SK-MEL-5 (cell line): ENCODE data around the gene GRIK4. TPM values are rescaled to one million over a fixed set of nuclear protein-coding genes. Genes with fewer than 3 reads are reported as not detected.
"Not testable (repeated sequence)": the region's sequence is repeated elsewhere in the genome, so short reads cannot be mapped to it uniquely, and the experiment has no call there.

ENCODE experiments used
- DNase-seq: peaks from one replicate; pipeline ENCODE4 v3.0.0-alpha.2; 2016; ENCODE audit warnings: low read depth, low spot score
- in situ Hi-C: cut with HindIII; loops from 2 replicates; pipeline ENCODE4 v1.10.0; 2016; ENCODE audit warnings: low sequenced_read_pairs, high pct_unique_total_duplicates, low pct_unique_long_range_greater_than_20kb
- total RNA-seq: library from RNA; depleted of rRNA; stranded (reverse); fragments of >200 nt; shearing (Covaris generic); gene quantifications from 2 replicates; pipeline ENCODE4 v1.2.3, GENCODE V29; 2014

The GRIK4 gene
- total RNA-seq, 1 experiment from 2014 or later: not detected

DNA sequence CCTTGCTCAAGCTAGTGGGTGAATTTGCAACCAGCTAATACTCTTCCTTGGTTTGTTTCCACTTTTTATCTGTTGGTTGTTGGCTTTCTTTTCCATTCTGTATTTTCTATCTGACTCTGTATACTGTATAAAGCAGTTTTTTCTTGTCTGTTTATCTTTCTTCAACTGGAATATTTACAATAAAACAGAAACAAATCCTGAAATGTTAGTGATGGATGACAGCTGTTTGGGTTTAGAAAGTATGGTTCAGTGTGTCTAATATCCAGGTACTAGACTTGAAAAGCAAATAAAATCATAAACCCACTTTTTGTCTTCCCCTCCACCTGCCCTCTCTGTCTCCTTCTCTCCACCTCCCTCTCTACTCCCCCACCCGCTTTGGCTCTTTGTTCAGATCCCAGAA lies 477.1 kb downstream of the GRIK4 start:
- in situ Hi-C loops: no loop called here
- no peak for DNase-seq

DNA sequence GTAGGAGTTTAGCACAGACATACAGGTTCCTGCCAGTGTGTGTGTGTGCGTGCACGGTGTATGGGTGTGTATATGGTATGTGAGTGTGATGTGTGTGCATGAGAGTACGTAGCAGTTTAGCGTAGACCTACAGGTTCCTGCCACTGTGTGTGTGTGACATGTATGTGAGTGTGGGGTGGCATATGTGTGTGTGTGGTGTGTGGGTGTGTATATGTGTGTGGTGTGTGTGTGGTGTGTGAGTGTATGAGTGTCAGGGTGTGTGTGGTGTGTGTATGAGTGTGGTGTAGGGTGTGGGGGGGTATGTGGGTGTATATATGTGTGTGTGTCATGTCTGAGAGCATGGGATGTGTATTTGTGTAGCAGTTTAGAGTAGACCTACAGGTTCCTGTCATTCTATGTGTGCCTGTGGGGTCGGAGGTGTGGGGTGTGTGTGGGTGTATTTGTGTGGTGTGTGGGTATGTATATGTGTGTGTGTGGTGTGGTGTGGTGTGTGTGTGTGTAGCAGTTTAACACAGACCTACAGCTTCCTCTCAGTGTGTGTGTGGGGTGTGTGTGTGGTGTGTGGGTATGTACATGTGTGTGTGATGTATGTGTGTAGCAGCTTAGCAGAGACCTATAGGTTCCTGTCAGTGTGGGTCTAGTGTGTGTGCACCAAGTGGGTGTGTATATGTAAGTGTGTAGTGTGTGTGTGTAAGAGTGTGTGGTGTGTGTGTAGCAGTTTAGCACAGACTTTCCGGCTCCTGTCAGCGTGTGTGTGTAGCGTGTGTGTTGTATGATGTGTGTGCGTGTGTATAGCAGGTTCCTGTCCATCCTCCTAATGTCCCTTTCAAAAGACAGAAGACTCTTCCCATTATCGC lies 480.5 kb downstream of the GRIK4 start:
- in situ Hi-C loops: no loop called here
- DNase-seq: no peak

DNA sequence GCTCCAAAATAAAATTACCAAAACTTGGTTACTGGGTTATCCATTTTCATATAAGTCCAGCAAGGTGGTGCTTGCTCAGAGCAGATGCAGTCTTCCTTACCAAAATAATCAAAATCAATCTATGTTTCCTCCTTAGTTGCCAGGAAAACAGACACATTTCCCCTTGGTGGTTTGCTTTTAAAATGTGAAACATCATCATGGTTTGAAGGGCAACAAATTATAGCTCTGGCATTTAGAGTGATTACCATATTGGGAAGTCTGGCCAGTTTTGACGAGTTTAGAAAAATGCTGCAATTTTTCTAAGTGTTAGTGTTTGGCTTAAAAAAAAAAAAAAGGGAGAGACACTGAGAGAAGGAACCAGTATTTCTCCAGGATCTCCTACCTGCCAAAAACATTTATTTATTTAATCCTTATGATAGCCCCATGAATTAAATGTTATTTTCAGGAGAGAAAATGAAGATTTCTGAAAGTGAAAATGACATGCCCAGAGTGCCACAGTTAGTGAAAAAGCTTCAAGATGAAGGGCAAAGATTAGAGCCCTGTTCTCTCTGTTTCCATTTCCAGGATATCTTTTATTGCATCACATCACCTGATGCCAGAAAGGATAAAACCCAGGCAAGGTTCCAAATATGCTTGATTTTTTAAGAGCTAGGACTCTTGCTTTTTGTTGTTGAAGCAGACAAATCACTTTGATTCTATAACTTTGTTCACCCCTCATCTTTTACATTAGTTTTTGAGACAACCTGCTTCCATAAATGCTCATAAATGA lies 482.7 kb downstream of the GRIK4 start:
- DNase-seq: no peak
- in situ Hi-C loops: no loop called here

DNA sequence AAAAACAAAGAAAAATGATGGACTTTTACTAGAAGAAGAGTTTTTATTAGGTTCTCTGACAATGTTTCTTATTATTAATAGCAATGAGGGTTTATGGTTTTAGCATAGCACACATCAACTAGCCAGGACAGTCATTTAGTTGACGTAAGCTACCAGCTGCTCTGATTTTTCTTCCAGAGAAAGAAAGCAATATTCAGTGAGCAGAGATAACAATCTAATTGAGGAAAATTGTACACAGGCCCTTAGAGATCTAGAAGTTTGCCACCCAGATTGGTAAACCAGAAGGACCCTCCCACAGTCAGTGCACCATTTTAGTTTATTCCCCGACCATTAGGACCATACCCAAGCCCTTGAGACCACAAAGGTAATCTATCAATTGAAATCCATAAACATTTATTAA lies 483.6 kb downstream of the GRIK4 start:
- no peak for DNase-seq
- in situ Hi-C loops: no loop called here

DNA sequence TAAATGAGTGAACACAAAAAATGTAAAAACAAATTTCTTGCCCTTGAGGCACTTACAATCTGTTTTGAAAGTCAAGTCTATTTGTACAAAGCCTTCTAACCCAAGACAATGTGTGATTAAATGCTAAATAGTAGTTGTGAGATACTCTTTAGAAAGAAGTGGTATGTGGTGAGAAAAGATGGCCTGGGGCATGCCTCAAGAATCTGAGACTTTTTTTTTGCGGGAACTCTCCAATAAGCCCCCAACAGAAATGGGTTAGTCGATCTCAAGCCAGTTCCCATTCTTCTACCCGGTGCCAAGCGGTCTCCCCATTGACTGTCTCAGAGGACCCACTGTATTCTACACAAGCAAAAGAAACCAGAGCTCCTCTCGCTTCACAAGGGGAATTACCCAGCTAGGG lies 485.4 kb downstream of the GRIK4 start:
- no peak for DNase-seq

DNA sequence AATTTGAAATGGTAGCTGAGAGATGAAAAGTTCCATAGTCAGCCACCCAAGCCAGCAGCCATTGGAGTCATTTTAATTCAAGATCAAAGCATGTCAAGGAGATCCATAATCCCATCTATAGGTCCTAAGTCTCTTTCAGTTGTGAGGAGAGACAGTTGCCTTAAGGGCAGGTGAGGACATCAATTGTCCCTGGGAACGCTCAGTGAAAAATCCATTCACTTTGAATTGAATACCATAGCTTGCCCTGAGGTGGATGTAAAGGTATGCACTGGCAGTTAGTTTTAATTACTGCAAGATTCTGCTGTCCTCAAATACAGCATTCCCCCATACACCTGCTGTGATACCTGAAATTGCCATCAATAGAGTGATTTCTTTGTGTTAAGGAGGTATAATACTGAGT lies 487.0 kb downstream of the GRIK4 start:
- in situ Hi-C loops: no loop called here
- DNase-seq: no peak

More for the DNA sequence above, 485.4 kb downstream of the GRIK4 start:
- in situ Hi-C loops: no loop called here

DNA sequence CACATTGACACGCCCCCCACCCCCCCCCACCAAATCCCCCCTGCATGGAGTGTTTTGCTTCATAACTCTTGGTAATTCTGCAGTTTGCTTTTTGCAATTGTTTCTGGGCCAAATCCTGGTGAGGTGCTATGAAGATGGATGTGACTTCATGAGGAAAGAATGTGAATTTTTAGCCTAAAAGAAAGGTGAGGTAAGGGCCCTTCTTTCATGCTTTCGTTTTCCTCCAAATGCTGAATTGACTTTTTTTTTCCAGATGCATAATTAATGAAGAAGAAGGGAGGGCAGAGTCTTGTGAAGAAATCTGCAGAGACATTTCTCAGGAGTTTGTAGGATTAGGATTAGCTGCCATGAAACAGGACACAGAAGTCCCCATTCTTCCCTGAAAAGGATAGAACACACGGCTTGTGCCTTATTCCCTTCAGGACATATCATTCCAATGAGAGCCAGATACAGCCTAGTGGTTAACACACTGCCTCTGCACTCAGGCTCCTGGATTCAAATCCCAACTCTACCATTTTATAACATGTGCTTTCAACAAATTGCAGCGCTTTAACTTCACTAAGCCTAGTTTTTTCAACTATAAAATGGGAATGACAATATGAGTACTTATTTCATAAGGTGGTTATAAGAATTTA lies 492.8 kb downstream of the GRIK4 start:
- no peak for DNase-seq
- in situ Hi-C loops: no loop called here

DNA sequence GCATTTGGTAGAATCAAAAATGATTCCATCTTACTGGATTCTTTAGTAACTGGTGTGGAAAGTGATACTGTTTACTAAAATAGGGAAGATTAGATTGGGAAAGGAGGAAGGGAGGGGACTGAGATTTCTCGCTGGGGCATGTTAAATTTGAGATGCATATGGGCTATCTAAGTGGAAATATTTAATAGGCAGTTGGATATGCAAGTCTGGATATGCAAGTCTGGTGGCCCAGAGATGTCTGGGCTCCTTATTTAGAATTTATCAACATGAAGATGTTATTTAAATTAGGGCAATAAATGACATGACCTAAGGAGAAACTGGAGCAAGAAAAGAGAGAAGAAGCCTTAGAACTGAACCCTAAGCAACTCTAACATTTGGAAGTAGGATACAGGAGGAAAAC lies 495.4 kb downstream of the GRIK4 start:
- in situ Hi-C loops: no loop called here
- DNase-seq: no peak

DNA sequence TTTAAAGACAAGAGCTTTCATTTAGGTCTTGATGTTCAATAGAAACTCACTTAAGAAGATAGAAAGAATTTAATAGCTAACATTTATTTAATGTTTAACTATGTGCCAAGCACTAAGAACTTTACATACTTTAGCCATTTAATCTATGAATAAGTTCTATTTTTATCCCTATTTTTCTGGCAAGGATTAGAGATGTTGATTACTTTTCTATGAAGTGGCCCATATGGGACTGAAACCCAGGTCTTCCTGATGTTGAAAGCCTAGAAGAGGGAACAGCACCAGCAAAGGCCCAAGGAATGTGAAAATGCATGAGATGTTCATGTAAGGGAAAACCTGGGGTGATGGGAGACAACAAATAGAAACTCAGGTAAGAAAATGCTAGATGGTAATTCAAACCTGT lies 497.0 kb downstream of the GRIK4 start:
- no peak for DNase-seq
- in situ Hi-C loops: no loop called here

DNA sequence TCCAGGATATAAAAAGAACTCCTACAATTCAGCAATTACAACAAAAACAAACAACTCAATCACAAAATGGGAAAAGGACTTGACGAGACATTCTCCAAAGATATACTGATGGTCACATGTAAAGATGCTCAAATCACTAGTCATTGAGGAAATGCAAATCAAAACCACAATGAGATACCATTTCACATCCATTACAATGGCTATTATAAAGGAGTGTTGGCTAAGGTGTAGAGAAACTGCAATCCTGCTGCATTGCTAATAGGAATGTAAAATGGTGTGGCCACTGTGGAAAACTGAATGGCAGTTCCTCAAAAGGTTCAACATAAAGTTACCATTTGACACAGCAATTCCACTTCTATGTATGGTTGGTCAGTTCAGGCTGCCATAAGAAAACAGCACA lies 500.5 kb downstream of the GRIK4 start:
- in situ Hi-C loops: no loop called here

DNA sequence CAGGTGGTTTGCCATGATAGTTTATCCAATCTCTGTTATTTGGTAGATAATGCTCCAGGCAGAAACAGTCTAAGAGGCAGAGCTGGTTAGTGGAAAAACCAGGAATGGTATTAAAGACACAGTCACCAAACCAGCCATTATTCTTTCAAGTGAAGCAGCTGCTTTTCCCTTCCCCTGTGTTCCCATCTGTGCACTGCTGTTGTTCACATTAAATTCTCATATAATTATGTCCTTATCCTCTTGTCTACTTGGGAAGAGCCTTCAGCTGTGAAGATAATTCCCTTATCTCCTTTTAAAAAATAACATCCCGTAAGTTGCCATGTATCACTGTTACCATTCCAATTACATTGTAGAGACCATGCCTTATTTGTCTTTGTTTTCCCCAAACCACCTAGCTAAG lies 507.2 kb downstream of the GRIK4 start:
- no peak for DNase-seq
- in situ Hi-C loops: no loop called here

More for the DNA sequence above, 500.5 kb downstream of the GRIK4 start:
- DNase-seq: no peak

DNA sequence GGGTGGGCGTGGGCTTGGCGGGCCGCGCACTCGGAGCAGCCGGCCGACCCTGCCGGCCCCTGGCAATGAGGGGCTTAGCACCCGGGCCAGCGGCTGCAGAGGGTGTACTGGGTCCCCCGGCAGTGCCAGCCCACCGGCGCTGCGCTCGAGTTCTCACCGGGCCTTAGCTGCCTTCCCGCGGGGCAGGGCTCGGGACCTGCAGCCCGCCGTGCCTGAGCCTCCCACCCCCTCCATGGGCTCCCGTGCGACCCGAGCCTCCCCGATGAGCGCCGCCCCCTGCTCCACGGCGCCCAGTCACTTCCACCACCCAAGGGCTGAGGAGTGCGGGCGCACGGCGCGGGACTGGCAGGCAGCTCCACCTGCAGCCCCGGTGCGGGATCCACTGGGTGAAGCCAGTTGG lies 510.2 kb downstream of the GRIK4 start:
- in situ Hi-C loops, DNase-seq: not testable (repeated sequence)

DNA sequence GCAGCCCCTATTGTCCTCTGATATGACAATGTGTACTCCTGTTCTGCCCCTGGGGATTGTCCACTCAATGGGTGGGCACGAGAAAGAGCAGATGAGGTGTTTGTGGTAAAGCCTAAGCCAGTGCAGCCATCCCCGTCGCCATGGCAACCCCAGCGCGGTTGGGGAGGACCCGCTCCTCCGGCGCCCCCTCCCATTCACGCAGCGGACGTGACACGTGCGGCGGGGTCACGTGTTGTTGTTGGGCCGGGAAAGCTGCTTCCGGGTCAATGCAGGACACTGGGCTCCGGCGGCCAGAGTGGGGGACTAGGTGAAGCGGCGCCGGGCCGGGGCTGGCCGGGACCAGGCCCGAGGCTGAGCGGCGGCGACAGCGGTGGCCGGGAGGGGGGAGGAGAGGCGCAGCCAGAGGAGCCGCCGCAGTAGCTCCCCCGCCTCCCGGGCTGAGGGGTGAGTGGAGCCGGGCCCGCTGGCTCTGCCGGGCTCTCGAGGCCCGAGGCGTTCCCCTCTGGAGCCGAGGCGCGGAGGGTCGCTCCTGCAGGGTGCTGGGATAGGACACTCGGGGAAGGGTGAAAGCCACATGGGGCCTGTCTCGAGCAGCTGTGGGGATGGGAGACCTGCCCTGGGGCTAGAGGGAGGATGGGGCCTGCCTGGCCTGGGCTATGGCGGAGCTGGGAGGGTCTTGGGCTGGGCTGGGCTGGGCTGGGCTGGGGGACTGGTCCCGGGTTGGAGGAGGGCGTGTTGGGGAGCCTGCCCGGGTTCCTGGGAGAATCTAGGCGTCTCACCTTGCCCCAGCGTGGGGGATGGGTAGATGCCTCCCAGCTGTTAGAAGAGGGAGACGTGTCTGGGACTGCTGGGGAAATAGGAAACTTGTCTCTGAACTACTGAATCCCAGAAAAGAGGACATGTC lies 512.6 kb downstream of the GRIK4 start, which contains the start of gene TBCEL:
Gene TBCEL (plus strand): TSS at position 255 of the 904 bp plus-strand sequence. CDS start 21,589 bp downstream, outside the sequence.
- peak; percentile 75 for DNase-seq
- in situ Hi-C loops: no loop called here

DNA sequence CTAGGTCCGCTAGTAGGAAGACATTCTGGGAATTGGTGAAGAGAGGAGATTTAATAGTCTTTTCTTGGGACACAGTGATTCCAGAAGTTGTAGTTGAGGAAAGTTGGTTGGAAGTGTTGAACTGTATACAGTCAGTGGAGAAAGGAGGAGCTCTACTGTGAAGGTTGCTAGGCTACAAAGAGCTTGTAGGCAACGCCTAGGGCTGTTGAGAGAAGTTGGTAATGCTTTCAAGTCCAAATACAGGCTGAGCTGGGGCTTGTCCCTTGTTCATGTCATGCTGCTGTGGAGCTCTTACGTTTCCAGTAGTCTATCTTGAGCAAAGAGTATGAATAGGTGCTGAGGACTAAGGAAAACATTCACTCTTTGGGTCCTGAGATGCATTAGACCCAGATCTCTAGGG lies 513.4 kb downstream of the GRIK4 start:
- in situ Hi-C loops: no loop called here
- peak; percentile 5 for DNase-seq

DNA sequence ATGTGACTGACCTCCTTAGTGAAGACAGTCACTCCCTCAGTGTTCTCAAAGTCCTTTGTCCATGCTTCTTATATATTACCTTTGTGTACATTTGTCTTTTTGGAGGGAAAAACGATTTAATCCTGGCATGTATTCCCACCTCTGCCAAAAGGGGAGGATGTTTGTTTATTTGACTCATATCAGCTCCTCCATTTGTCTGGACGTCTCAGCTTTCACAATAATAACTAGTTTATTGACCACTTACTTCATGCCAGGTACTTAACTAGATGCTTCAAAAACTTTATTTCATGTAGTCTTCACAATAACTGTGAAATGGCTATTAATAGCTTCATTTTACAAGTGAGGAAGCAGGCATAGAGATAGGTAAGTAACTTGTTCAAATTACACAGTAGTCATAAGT lies 517.6 kb downstream of the GRIK4 start:
- DNase-seq: no peak
- in situ Hi-C loops: no loop called here

DNA sequence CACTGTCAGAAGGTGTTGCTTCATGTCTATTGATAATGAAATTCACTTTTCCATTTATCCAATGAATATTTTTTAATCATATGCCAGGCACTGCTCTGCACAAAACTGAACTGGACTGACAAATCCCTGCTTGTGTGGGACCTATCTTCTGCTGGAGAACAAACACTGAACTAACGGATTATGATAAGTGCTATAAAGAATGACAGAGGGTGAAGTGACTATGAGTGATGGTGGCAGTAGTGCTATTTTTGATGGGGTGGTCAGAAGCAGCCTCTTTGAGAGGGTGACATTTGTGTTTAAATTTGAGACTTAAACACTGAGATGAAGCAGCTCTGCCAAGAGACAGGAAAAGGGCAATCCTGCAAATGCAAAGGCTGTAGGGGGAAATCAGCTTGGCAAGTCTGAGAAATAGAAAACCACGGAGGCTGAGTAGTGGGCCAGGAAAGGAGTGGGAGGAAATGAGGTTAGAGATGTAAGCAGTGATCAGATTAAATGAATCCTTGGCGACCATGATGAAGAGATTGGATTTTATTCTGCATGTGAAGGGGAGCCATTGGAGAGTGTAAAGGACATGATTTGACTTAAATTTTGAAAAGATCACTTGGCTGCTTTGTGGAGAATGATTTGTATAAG lies 518.4 kb downstream of the GRIK4 start:
- no peak for DNase-seq
- in situ Hi-C loops: no loop called here

DNA sequence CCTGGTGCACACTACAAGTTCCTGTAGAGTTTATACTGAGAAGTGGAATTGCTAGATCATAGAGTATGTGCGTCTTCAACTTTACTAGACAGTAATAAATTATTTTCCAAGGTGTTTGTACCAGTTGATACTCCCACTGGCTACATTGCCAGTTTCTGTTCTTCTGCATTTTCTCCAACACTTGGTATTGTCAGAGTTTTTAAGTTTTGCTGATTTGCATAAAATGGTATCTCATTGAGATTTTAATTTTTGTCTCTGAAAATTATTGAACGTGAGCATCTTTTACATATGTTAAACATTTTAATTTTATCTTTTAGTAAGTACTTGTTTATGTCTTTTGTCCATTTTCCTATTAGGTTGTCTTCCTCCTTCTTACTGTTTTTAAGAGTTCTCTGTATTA lies 519.6 kb downstream of the GRIK4 start:
- in situ Hi-C loops: no loop called here
- DNase-seq: no peak
